HCT116 (cell line): ENCODE data around the gene PADI4.

Source experiments
- CEBPB ChIP-seq: IDR thresholded peaks from 2 replicates; pipeline ENCODE4 v1.6.1; 2012; ENCODE audit warnings: low read depth
- EGR1 ChIP-seq: IDR thresholded peaks from 2 replicates; pipeline ENCODE4 v1.6.1; 2012; ENCODE audit warnings: low read depth
- ELF1 ChIP-seq: IDR thresholded peaks from 2 replicates; pipeline ENCODE4 v1.6.1; 2012; ENCODE audit warnings: low read depth, borderline replicate concordance
- EZH2 ChIP-seq: fragments of 200-600 bp; sonication (generic); IDR thresholded peaks from 2 replicates; pipeline ENCODE4 v1.6.1; 2017; ENCODE audit warnings: antibody characterized with exemption, mixed run types
- POLR2A ChIP-seq: IDR thresholded peaks from 2 replicates; pipeline ENCODE4 v1.7.0; 2011; ENCODE audit warnings: borderline replicate concordance; ENCODE audit not compliant: insufficient read depth, insufficient read length; ENCODE audit errors: extremely low read depth
- POLR2AphosphoS5 ChIP-seq: IDR thresholded peaks from 2 replicates; pipeline ENCODE4 v1.6.1; 2011; ENCODE audit warnings: mild to moderate bottlenecking, low read depth, low read length, moderate library complexity
- RAD21 ChIP-seq: IDR thresholded peaks from 2 replicates; pipeline ENCODE4 v1.6.1; 2012; ENCODE audit warnings: low read depth, mild to moderate bottlenecking
- ZFX ChIP-seq: fragments of 450-650 bp; IDR thresholded peaks from 2 replicates; pipeline ENCODE4 v1.6.1; 2017
- TF ChIP-seq, protein P1 (sequence below): IDR thresholded peaks from 2 replicates; pipeline ENCODE4 v1.6.1; 2011; ENCODE audit warnings: mild to moderate bottlenecking, low read length, moderate library complexity; ENCODE audit not compliant: insufficient replicate concordance; ENCODE audit errors: extremely low read depth
- TF ChIP-seq, protein P2 (sequence below), 3 experiments: fragments of 200-600 bp in 1 of 3; sonication (generic) in 1 of 3; IDR thresholded peaks in 2 of 3; conservative IDR thresholded peaks in 1 of 3; 2 replicates each; pipeline ENCODE4 v1.5.1; 2012 to 2017; ENCODE audit warnings: low read depth in 2 of 3, low read length in 2 of 3, antibody characterized with exemption in 1 of 3, borderline replicate concordance in 1 of 3, control low read depth in 1 of 3, mild to moderate bottlenecking in 1 of 3, mixed read lengths in 1 of 3, mixed run types in 1 of 3, moderate library complexity in 1 of 3; ENCODE audit not compliant: insufficient read depth in 1 of 3
- TF ChIP-seq, protein P3 (sequence below): IDR thresholded peaks from 2 replicates; pipeline ENCODE4 v1.6.1; 2012

DNA sequence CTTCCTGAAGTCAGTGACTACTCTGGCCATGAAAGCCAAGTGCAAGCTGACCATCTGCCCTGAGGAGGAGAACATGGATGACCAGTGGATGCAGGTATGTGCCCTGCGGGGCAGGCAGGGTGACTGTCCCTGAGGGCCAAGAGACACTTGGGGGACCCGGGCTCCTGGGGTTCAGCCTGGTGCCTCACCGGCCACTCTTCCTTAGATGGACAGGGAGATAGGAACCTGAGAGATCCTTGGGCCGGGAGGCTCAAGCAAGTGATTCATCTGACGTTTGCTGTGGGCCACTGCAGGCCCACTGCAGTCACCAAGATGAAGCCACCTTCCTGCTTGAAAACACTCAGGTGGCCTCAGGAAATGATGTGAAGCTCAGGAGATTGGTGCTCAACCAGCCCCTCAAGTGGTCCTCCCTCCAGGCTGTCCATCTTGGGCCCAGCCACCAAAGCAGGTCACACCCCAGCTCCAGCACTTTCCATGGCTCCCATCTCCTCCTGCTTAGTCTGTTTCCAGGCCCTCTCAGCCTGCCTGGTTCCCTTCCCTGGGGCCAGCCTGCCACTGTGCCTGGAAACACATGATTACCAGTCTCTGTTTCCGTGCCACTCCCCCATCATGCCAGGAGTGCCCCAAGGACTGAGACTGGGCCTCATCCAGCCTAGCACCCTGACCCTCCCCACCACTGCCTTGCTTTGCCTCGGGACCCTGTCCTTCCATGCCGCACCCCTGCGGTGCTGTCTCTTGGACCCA is 38.2 kb downstream of the PADI4 start:
- TF ChIP-seq POLR2A (no peak), POLR2AphosphoS5 (no peak), CEBPB (no peak), RAD21 (no peak), ELF1 (no peak), EGR1 (no peak), ZFX (no peak), EZH2 (no peak)
- TF ChIP-seq, protein P1, sequence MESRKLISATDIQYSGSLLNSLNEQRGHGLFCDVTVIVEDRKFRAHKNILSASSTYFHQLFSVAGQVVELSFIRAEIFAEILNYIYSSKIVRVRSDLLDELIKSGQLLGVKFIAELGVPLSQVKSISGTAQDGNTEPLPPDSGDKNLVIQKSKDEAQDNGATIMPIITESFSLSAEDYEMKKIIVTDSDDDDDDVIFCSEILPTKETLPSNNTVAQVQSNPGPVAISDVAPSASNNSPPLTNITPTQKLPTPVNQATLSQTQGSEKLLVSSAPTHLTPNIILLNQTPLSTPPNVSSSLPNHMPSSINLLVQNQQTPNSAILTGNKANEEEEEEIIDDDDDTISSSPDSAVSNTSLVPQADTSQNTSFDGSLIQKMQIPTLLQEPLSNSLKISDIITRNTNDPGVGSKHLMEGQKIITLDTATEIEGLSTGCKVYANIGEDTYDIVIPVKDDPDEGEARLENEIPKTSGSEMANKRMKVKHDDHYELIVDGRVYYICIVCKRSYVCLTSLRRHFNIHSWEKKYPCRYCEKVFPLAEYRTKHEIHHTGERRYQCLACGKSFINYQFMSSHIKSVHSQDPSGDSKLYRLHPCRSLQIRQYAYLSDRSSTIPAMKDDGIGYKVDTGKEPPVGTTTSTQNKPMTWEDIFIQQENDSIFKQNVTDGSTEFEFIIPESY: no peak
- TF ChIP-seq, protein P2, sequence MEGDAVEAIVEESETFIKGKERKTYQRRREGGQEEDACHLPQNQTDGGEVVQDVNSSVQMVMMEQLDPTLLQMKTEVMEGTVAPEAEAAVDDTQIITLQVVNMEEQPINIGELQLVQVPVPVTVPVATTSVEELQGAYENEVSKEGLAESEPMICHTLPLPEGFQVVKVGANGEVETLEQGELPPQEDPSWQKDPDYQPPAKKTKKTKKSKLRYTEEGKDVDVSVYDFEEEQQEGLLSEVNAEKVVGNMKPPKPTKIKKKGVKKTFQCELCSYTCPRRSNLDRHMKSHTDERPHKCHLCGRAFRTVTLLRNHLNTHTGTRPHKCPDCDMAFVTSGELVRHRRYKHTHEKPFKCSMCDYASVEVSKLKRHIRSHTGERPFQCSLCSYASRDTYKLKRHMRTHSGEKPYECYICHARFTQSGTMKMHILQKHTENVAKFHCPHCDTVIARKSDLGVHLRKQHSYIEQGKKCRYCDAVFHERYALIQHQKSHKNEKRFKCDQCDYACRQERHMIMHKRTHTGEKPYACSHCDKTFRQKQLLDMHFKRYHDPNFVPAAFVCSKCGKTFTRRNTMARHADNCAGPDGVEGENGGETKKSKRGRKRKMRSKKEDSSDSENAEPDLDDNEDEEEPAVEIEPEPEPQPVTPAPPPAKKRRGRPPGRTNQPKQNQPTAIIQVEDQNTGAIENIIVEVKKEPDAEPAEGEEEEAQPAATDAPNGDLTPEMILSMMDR (IDR thresholded peaks at IDR 0.05 in 2 of 3, conservative IDR thresholded peaks at IDR 0.05 in 1 of 3; ENCODE audit: borderline replicate concordance in 1 of 3, insufficient read depth in 1 of 3, low read depth in 2 of 3, low read length in 2 of 3): no peak
- TF ChIP-seq, protein P3, sequence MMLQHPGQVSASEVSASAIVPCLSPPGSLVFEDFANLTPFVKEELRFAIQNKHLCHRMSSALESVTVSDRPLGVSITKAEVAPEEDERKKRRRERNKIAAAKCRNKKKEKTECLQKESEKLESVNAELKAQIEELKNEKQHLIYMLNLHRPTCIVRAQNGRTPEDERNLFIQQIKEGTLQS: no peak
